GM12878 (cell line): ENCODE measurements around the gene SNAI3. TPM values are rescaled to one million over a fixed set of nuclear protein-coding genes. Genes with fewer than 3 reads are reported as not detected.

ENCODE experiments used
- ATF2 ChIP-seq: IDR thresholded peaks from 2 replicates; pipeline ENCODE4 v1.6.1; 2012; ENCODE audit warnings: low read length, inconsistent platforms
- BCLAF1 ChIP-seq: fragments of 450-650 bp; IDR thresholded peaks from 2 replicates; pipeline ENCODE4 v1.6.1; 2017; ENCODE audit warnings: antibody characterized with exemption, mild to moderate bottlenecking, moderate library complexity
- E2F4 ChIP-seq: IDR thresholded peaks from 2 replicates; pipeline ENCODE4 v1.6.1; 2012; ENCODE audit warnings: low read depth, low read length, improper control_type of control experiment
- HDGF ChIP-seq: fragments of 450-650 bp; IDR thresholded peaks from 2 replicates; pipeline ENCODE4 v1.6.1; 2016; ENCODE audit warnings: antibody characterized with exemption
- IKZF2 ChIP-seq, 2 experiments: fragments of 450-650 bp; IDR thresholded peaks; 2 replicates each; pipeline ENCODE4 v1.6.1; 2017; ENCODE audit warnings: mild to moderate bottlenecking in 2 of 2, moderate library complexity in 2 of 2
- KAT2A ChIP-seq: conservative IDR thresholded peaks from 2 replicates; pipeline ENCODE4 v1.6.1; 2011; ENCODE audit warnings: low read depth, low read length; ENCODE audit not compliant: control insufficient read depth
- MEF2A ChIP-seq: IDR thresholded peaks from 2 replicates; pipeline ENCODE4 v1.6.1; 2011; ENCODE audit warnings: low read depth, mild to moderate bottlenecking, low read length, moderate library complexity; ENCODE audit not compliant: insufficient read depth
- MEF2B ChIP-seq: fragments of 450-650 bp; IDR thresholded peaks from 2 replicates; pipeline ENCODE4 v1.6.1; 2018; ENCODE audit warnings: mild to moderate bottlenecking, moderate library complexity; ENCODE audit not compliant: partially characterized antibody, poor library complexity, severe bottlenecking
- MXI1 ChIP-seq: fragments of 150-350 bp; IDR thresholded peaks from 2 replicates; pipeline ENCODE4 v1.6.1; 2011; ENCODE audit warnings: low read depth, mild to moderate bottlenecking, inconsistent platforms, low read length, improper control_type of control experiment
- PAX5 ChIP-seq: IDR thresholded peaks from 2 replicates; pipeline ENCODE4 v1.6.1; 2011; ENCODE audit warnings: low read depth, low read length, borderline replicate concordance
- SMARCA5 ChIP-seq: fragments of 450-650 bp; IDR thresholded peaks from 2 replicates; pipeline ENCODE4 v1.6.1; 2017; ENCODE audit warnings: mild to moderate bottlenecking
- ZNF24 ChIP-seq: fragments of 450-650 bp; IDR thresholded peaks from 2 replicates; pipeline ENCODE4 v1.6.1; 2017; ENCODE audit warnings: antibody characterized with exemption, mild to moderate bottlenecking
- polyA plus RNA-seq, 11 experiments: library from polyadenylated mRNA; depleted of rRNA in 4 of 11; unstranded in 6 of 11; stranded (reverse) in 5 of 11; fragments of >200 nt; fragmentation: Nextera tagmentation in 4 of 11; fragmentation: Illumina TruSeq in 1 of 11; extraction: Ambion mirVana in 4 of 11; extraction: Trizol in 1 of 11; gene quantifications; 1 replicate in 1 of 11; 2 replicates in 10 of 11; pipeline versions ENCODE4 v1.2.1 to v1.2.3, GENCODE V29; 2011 to 2016; ENCODE audit warnings: inconsistent platforms in 2 of 11, missing spikeins in 2 of 11, low read depth in 1 of 11
- total RNA-seq, 4 experiments: library from RNA; depleted of rRNA in 3 of 4; stranded (reverse); fragments of >200 nt in 3 of 4; fragmentation: Illumina TruSeq in 1 of 4; extraction: Trizol in 1 of 4; gene quantifications; 2 replicates each; pipeline versions ENCODE4 v1.2.1 to v1.2.3, GENCODE V29; 2013 to 2021
- TF ChIP-seq, protein P1 (sequence below): fragments of 450-650 bp; IDR thresholded peaks from 2 replicates; pipeline ENCODE4 v1.6.1; 2018; ENCODE audit warnings: mild to moderate bottlenecking, low read depth, moderate library complexity; ENCODE audit not compliant: partially characterized antibody
- TF ChIP-seq, protein P2 (sequence below): fragments of 450-650 bp; IDR thresholded peaks from 2 replicates; pipeline ENCODE4 v1.6.1; 2017; ENCODE audit warnings: mild to moderate bottlenecking, low read depth, inconsistent platforms; ENCODE audit not compliant: poor library complexity, severe bottlenecking

SNAI3 gene
- total and polyA plus RNA-seq, 10 of the 15 experiments (the other 5 are each of a cell fraction or from before 2014, with no cell fraction given): 0.21 to 7.4 (median 3.0) TPM

DNA sequence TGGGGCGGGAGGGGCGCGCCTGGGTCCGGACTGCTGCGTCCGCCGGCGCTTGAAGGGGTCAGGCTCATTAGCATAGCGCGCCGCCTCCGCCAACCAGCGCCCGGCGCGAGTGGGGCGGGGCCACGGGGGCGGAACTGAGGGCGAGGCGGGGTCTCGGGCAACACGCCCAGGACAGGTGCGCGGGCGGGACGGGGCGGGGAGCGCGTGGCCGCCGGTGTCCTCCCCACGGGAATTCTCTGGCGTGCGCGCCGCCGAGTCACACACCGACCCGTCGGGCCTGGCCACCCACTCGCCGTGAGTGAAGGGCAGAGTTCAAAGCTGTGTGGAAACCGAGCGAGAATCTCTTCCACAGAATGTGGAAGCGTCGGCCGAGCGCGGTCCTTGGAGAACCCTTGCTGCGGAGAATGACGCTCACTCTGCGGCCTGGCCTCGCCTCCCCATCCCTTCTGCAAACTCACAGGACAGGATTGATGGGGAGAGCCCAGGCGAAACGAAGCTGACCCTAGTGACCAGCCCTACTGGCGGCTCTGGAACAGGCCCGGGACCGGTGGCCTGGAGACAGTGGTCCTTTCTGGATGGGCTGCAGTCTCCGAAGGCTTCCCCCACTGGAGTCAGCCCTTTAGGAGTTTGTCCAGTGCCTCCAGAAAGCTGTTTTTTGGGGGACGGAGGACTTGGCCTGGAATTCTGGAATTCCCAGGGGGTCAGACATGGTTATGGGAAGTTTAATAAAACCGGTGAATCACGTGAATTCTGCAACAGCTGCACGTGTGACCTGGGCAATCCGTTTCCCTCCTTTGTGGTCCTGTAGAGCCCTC is at the start of gene SNAI3 (continued):
- TF ChIP-seq KAT2A (no peak), HDGF (no peak), IKZF2 (IDR thresholded peaks at IDR 0.05) (no peak), MEF2A (no peak), MEF2B (peak; percentile 59), ZNF24 (no peak), PAX5 (peak; percentile 37; the same call in 1 of the 2 replicates), SMARCA5 (no peak), MXI1 (0 out of 2 replicates have a peak, but pooled peaks have one; percentile 22), E2F4 (no peak), BCLAF1 (no peak), ATF2 (no peak)
- TF ChIP-seq, protein P1, sequence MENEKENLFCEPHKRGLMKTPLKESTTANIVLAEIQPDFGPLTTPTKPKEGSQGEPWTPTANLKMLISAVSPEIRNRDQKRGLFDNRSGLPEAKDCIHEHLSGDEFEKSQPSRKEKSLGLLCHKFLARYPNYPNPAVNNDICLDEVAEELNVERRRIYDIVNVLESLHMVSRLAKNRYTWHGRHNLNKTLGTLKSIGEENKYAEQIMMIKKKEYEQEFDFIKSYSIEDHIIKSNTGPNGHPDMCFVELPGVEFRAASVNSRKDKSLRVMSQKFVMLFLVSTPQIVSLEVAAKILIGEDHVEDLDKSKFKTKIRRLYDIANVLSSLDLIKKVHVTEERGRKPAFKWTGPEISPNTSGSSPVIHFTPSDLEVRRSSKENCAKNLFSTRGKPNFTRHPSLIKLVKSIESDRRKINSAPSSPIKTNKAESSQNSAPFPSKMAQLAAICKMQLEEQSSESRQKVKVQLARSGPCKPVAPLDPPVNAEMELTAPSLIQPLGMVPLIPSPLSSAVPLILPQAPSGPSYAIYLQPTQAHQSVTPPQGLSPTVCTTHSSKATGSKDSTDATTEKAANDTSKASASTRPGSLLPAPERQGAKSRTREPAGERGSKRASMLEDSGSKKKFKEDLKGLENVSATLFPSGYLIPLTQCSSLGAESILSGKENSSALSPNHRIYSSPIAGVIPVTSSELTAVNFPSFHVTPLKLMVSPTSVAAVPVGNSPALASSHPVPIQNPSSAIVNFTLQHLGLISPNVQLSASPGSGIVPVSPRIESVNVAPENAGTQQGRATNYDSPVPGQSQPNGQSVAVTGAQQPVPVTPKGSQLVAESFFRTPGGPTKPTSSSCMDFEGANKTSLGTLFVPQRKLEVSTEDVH: no peak
- TF ChIP-seq, protein P2, sequence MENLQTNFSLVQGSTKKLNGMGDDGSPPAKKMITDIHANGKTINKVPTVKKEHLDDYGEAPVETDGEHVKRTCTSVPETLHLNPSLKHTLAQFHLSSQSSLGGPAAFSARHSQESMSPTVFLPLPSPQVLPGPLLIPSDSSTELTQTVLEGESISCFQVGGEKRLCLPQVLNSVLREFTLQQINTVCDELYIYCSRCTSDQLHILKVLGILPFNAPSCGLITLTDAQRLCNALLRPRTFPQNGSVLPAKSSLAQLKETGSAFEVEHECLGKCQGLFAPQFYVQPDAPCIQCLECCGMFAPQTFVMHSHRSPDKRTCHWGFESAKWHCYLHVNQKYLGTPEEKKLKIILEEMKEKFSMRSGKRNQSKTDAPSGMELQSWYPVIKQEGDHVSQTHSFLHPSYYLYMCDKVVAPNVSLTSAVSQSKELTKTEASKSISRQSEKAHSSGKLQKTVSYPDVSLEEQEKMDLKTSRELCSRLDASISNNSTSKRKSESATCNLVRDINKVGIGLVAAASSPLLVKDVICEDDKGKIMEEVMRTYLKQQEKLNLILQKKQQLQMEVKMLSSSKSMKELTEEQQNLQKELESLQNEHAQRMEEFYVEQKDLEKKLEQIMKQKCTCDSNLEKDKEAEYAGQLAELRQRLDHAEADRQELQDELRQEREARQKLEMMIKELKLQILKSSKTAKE: no peak
